HG03354 (cell line): ENCODE results near the gene PARVB.

Source experiments
- ATAC-seq: cut with Tn5 transposase; IDR thresholded peaks from one replicate; pipeline ENCODE4 v1.9.1; 2021; ENCODE audit warnings: mild to moderate bottlenecking; ENCODE audit not compliant: unreplicated experiment, poor library complexity, severe bottlenecking

The PARVB gene, protein sequence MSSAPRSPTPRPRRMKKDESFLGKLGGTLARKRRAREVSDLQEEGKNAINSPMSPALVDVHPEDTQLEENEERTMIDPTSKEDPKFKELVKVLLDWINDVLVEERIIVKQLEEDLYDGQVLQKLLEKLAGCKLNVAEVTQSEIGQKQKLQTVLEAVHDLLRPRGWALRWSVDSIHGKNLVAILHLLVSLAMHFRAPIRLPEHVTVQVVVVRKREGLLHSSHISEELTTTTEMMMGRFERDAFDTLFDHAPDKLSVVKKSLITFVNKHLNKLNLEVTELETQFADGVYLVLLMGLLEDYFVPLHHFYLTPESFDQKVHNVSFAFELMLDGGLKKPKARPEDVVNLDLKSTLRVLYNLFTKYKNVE

DNA sequence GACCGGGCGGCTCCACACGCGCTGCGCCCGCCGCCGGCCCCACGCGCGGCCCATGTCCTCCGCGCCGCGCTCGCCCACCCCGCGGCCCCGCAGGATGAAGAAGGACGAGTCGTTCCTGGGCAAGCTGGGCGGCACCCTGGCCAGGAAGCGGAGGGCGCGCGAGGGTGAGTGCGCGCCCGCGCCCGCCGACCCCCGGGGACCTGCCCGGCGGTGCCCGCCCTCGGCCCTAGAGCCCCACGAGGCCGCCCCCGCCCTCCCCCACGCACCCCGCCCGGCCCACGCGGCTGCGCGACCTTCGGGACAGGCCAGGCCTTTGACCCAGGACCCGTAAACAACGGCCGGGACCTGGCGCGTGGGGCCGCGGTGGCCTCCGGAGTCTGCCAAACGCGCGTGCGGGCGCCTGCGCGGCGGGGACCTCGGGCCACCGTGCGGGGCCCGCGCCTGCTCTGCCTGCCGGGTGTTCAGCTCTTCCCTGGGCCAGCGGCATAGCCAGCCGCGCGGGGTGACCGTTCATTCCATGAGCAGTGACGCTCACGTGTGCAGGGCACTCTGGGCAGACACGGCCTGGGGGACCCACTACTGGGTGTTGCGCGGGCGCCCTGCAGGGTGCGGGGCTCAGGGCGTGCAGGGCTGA lies at the start of gene PARVB:
TSS of gene PARVB (plus strand) at position 15 of the 634 bp plus-strand sequence. CDS start at position 53, 38 bp downstream.
- ATAC-seq = no peak

DNA sequence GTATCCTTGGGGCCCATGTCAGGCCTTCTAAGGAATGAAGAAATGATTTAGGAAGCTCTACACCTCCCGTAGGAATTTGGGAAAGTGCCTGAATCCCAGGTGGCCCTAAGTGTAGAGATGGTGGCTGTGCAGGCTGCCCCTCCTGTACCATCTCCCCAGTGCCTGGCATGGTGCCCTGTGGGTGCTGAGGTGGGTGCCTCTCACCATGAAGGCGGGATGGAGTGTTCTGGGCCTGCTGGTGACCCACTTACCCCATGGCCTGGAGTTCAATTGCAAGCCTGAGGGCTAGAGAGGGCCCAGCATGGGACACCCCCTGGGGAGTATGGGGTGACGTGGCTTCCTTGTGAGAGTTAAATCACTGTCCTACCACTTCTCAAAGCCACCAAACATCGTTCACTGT lies 49.1 kb upstream of the PARVB start:
- no peak for ATAC-seq

DNA sequence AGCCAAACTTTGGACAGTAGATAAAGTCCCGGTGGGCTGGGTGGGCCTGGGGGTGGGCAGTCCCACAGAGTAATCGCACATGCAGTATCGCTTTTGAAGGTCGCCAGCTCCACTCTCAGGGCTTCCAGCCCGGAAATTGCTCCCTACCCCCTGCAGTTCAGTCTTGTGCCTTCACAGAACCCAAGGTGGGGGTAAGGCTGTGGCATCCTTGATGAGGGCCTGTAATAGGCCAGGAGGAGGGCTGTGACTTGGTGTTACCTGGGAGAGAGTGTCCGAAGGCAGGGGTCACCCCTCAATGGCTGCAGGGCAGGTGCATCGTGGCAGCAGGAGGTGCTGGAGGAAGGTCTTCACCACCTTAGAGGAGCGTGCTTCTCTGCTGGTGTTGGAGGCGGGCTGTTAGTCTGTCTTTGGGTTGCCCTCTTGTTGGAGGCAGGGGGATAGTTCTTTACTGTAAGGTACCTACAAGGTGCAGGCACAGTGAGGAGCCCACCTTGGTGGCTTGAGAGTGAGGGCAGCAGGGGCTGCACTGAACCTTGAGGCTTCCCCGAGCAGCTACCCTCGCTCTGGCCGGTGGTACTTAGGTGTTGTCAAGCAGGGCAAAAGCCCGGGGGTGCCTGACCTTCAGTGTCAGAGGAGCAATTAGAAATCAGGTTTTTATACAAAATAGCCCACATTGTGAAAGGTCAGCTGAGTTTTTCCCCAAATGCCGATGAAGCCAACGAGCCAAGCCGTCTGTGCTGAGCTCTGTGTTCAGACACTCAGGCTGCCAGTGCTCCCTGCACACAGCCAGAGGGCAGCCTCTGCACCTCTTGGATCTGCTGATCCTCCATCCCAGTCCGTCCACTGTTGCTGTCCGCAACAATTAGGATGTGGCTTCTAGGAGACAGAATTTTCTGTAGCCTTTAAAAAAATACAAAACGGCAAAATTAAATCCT lies 47.0 kb upstream of the PARVB start:
- no peak for ATAC-seq

DNA sequence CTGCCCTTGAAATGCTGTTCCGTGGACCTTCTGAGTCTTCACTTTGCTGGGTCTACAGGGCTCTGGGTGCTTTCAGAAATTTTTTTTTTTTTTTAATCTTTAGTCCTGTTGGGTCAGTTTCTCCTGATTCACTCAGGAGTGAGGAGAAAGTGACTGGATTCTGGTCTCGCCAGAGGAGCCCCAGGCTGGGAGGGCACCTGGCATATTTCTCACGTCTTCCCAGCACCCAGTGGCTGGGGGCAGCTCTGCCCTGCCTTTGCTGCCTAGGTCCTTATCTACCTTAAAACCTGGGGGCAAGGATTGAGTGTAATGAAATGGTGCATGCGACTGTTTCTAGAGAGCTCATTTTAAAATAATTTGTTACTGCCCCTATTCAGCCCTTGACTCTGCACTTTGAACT lies 45.5 kb upstream of the PARVB start:
- no peak for ATAC-seq

DNA sequence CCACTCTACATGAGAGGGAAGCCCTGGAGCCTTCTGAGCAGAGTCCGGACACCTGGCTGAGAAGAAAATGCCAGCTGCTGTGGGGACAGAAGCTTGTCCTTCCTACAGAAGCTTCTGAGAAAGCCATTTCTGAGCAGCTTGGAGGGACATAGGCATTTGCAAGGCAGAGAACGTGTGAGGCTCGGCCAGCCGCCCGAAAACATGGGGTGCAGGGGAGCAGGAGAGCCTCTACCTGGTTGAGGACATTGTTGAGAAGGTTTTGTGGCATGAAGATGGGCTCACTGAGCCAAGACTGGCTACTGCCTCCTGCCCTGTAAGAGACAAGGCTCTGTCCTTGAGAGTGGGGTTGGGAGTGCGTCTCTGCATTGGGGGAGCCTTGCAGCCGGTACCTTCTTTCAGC lies 43.5 kb upstream of the PARVB start:
- ATAC-seq = no peak

DNA sequence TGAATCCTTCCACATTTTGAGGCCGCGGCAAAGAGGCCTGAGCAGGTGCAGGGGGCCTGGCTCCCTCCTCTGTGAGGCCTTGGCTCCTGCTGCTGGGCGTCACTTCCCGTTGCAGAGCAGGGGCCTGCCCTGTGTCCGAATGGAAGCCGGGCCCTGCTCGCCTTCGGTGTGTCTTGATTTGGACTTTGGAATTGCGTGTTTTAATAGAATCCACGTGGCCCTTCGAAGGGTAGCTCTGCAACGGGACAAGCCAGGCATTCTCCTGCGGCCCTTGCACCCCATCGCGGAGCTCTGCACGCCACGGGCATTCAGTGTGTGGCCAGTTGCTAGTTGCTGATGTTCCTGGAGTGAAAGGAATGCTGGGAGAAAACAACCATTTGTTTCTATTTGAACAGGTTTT lies 43.1 kb upstream of the PARVB start:
- ATAC-seq = no peak

DNA sequence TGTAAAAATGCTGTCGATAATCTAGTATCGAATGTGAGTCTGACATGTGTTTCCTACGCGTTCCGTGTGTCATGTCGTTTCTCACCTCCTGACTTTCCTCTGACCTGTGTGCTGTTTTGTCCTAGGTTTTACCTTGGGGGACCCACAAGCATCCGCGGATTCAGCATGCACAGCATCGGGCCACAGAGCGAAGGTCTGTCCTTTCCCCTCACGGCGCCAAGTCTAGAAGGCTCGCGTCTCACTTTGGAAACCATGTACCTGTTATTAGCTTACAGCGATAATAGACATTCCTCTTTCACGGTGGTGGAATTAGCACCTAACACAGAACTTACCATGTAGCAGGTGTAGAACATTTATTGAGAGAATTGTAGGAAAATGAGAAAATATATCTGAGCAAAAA lies 40.3 kb upstream of the PARVB start:
- ATAC-seq = no peak

DNA sequence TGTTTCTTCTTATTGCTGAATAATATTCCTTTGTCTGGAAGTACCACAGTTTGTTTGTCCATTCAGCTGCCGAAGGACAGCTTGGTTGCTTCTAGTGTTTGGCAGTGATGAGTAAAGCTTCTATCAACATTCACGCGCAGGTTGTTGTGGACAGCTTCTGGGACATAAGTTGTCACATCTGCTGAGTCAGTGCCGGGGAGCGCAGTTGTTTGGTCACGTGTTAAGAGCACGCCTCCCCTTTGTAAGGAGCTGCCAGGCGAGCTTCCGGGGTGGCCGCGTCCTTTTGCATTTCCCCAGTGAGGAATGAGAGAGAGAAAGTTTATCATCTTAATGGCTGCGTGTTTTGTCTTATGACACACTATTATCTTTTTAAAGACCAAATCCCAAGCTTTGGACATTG lies 38.6 kb upstream of the PARVB start:
- no peak for ATAC-seq

DNA sequence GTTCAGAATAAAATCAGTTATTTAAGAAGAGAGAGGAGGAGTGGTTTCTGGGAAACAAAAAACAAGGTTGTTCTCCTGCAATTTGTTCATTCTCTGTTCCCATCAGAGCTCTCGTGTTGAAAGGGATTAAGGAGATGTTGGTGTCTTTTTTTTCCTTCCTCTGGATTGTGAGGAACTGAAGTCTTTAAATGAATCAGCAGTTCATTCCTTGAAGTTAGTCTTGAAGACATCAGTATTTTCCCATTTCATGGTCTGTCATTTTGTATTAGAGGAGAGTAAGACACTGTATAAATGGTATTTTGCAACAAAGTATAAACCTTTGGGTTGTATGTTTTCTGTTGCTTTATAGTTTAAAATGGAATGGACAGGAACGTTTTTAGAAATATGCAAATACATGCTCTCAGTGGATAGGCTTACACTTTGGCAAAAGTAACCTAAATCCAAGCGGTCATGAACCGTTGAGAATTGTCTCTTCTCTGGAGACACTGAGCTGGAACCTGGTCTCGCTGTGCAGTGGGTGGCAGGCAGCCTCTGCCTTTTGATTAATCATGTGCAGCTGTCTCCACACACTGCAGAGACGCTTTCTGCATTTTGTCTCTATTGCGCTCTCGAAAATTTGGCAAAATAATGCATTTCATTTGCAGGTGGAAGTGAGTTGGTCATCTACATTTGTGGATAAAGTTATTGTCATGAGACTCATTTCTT lies 35.8 kb upstream of the PARVB start:
- no peak for ATAC-seq

DNA sequence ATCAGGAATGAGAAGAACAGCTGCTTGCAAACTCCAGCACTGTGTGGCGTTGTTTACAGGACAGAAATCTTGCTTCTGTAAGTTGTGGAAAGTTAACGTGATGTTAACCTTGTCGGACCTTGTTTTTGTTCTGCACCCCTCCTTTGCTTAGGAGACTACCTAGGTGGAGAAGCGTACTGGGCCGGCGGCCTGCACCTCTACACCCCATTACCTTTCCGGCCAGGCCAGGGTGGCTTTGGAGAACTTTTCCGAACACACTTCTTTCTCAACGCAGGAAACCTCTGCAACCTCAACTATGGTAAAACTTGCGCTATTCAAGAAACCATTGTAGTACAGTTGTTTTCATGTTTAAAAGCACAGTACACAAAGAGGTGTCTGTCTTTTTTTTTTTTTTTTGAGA lies 35.1 kb upstream of the PARVB start:
- ATAC-seq = no peak

DNA sequence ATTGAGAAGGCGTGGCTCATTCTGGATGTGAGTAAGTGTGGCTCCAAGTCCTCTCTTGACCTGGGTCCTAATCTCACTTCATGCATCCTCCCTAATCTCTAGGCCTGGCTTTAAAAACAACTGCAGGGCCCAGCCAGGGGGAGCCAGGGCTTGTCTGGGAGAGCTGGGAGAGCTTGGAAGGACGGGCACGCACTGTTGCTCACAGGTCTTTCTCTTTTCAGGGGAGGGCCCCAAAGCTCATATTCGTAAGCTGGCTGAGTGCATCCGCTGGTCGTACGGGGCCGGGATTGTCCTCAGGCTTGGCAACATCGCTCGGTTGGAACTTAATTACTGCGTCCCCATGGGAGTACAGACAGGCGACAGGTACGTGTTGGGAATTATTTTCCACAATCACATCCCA lies 34.1 kb upstream of the PARVB start:
- no peak for ATAC-seq

DNA sequence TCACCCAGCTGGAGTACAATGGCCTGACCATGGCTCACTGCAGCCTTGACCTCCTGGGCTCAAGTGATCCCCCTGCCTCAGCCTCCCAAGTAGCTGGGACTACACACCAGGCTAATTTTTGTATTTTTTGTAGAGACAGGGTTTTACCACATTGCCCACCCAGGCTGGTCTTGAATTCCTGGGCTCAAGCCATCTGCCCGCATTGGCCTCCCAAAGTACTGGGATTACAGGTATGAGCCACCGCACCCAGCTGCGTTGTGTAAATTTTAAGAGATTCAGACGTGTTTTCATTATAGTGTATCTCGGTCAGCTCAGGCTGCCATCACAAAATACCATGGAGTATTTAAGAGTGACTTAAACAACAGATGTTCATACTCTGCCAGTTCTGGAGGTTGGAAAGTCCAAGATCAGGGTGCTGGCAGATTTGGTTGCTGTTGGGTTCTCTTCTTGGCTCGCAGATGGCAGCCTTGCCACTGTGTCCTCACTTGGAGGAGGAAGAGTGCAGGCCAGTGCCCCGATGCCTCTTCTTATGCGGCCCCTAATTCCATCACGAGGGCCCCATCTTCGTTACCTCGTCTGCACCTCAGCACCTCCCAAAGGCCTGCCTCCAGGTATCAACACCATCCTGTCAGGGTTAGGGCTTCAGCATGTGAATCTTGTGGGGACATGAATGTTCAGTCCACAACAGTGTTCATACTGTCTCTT lies 32.6 kb upstream of the PARVB start:
- no peak for ATAC-seq

DNA sequence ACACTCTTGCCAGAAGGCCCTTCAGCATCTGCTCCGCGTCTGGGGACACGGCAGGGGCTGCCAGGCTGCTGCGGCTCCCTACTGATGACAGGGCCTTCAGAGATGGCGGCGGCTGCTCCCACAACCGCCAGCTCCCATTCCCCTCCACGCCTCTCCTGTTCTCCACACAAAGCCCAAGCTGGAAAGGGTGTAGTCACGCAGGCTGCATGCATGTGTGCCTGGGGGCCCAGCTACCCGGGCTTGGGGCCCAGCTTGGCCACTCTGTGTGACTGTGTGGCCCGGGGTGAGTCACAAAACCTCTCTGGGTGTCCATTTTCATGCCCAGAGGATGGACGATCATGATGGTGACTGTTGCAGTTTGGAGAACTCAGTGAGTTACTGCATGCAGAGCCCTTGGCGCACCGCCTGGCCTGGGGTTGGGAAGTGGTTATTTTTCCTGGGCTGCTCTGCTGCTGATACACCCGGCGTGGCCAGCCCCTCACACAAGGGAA lies 31.7 kb upstream of the PARVB start:
- no peak for ATAC-seq

DNA sequence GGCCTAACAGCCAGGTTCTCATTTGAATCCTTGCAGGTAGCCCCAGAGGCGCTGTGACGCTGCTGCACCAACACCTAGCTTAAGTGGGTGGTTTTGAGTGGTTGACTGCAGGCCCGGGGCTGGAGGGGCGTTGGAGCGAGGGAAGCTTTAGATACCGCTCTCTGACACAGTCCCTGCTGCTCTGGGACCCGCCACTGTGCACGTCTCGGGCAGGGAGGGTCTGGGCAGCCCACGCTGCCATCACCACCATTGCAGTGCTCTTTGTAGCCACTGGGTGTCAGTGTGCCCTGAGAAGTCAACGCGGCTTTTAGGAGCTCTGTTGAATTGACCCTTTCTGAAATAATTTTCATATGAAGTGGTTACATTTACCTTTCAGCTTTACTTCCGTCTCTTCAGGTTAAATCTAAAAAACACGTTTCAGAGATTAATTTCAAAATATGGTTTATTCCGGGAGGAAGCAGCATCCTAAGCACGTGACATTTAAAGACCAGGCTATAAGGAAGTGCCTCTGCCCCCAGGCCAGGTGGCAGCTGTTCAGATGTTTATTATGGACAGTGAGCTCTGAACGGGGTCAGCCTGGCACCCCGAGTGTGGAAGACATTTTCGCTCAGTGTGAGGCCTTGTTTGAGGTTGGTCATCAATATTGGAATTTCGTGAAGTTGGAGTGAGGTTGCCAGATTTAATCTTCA lies 30.9 kb upstream of the PARVB start:
- ATAC-seq = no peak

DNA sequence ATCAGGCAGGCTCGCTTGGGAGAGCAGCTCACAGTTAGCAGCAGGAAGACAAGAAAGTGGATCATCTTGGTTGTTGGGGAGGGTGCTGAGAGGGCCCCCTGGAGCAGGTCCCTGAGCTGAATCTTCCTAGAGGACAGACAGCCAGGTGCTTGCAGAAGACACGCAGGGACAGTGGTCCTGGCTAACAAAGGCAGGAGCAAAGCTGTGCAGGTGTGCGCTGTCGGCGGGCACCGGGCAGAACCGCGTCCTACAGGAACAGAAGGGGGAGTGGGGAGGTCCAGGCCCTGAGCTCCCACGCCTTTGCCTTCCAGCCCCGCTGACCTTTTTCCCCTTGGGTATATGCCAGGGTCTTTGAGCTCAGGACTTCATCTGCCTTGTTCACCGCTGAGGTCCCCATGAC lies 30.1 kb upstream of the PARVB start:
- no peak for ATAC-seq

DNA sequence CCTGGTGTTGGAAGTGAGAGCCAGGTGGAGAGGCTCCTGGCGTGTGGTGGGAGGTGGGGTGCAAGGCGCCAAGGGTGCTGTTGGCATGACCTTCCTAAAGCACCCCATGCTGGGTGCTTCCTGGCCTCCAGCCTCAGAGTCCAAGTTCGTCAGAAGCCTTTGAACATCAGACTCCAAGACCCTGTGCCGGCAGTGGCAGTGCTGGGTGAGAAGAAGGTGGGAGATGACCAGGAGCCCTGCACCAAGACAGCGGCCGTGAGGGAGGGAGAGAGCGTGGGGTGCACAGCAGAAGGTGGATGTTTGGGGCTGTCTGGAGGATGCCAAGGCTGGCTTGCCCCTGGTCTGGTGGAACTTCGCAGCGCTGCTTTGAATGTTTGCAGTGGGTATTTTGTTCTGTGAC lies 29.7 kb upstream of the PARVB start:
- no peak for ATAC-seq

DNA sequence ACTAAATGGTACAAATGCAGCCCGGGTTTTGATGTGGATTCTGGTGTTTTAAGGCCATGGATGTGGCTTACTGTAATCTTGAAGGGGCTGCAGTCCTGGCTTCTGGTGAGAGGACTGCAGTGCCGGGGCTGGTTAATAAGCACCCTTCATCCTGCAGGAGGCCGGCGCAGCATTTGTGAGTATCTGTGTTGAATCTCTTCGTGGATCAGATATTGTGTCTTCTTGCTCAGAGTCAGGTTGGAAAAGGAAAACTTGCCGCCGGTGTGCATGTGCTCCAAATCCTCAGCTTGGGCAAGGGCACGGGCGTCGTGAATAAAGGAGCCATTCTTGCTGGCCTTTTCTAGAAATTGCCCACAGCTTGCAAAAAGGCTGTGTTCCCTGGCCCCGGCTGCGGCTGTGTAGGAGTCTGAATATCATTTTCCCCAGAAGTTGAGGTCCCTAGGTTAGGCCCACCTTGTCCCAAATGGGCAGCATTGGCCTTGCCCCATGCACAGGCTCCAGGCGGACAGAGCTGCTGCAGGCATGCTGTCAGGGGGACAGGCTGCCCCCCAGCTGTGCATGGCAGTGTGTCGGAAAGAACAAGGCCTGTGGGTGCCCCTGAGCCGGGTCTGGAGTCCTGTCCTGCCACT lies 28.9 kb upstream of the PARVB start:
- no peak for ATAC-seq

DNA sequence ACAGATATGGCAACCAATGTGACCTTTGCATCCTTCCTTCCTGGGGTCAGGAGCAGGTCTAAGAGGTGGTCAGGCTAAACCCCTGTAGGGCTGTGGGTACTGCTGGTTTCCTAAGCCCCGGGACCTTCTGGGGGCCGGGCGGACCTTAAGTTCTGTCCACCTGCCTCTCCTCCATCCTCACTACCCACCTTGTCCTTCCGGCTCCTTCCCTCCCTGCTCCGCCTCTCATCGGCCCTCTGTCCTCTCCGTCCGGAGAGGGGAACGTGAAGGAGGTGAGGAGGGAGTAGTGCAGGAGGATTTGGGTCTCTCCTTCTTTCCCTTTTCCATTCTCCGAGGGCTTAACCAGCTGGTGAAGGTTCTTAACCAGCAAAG lies 28.3 kb upstream of the PARVB start:
- ATAC-seq = peak; percentile 24
